GM12892 (cell line): ENCODE measurements around the gene DNM3.

ENCODE experiments used
- POLR2A ChIP-seq: IDR thresholded peaks from 2 replicates; pipeline ENCODE4 v1.6.1; 2011; ENCODE audit warnings: low read depth, low read length, control low read depth
- POLR2AphosphoS5 ChIP-seq: IDR thresholded peaks from 2 replicates; pipeline ENCODE4 v1.6.1; 2011; ENCODE audit warnings: low read depth, low read length, control low read depth

- TF ChIP-seq POLR2A (no peak), POLR2AphosphoS5 (no peak)
Observed at GRCh38 chr1:172373864-172374263, 532.6 kb downstream of the DNM3 start.
